B cell (primary cell): Measurements from ENCODE around the gene CH25H. TPM values are rescaled to one million over a fixed set of nuclear protein-coding genes. Genes with fewer than 3 reads are reported as not detected.

Source experiments
- ATAC-seq: fragments of 200-7000 bp; cut with Tn5 transposase; one replicate; pipeline ENCODE4 v1.10.0; 2021; ENCODE audit warnings: low read depth, mild to moderate bottlenecking, moderate number of reproducible peaks, moderate library complexity
- CTCF ChIA-PET: fragments of 350-600 bp; sonication (Branson Sonifier 250); formaldehyde crosslinking; loops from one replicate; lab custom pipeline; 2021; ENCODE audit warnings: antibody characterized with exemption, inconsistent platforms; lab: Charles Lee
- POLR2A ChIA-PET: fragments of 350-600 bp; sonication (Branson Sonifier 250); formaldehyde crosslinking; loops from one replicate; lab custom pipeline; 2021; ENCODE audit warnings: antibody characterized with exemption; lab: Charles Lee
- DNase-seq: peaks from one replicate; pipeline ENCODE4 v3.0.0; 2013
- H2AFZ ChIP-seq: 2 replicates; pipeline ENCODE4 v1.6.1; 2012; ENCODE audit warnings: mild to moderate bottlenecking, low read depth, low read length; ENCODE audit not compliant: insufficient read depth, poor library complexity, severe bottlenecking
- H3K27ac ChIP-seq, 2 donors: 1 replicate in 1 of 2; 2 replicates in 1 of 2; pipeline ENCODE4 v1.5.1; 2012 to 2013; ENCODE audit warnings: low read length in 2 of 2, mild to moderate bottlenecking in 2 of 2, moderate library complexity in 1 of 2
- H3K27me3 ChIP-seq, 4 experiments: fragments of 200-600 bp in 1 of 4; sonication (generic) in 1 of 4; replicated peaks in 1 of 4; 1 replicate in 2 of 4; 2 replicates in 2 of 4; pipeline versions ENCODE4 v1.6.1 to v1.7.0; 2013 to 2016; ENCODE audit warnings: low read length in 3 of 4, mild to moderate bottlenecking in 2 of 4, mixed read lengths in 1 of 4, moderate library complexity in 1 of 4; ENCODE audit not compliant: insufficient read depth in 4 of 4, control insufficient read depth in 3 of 4; ENCODE audit errors: control extremely low read depth in 1 of 4
- H3K36me3 ChIP-seq, 2 experiments: replicated peaks in 1 of 2; 1 replicate in 1 of 2; 2 replicates in 1 of 2; pipeline versions ENCODE4 v1.6.1 to v1.7.1; 2013; ENCODE audit warnings: low read length in 1 of 2; ENCODE audit not compliant: insufficient read depth in 2 of 2, control insufficient read depth in 1 of 2; ENCODE audit errors: control extremely low read depth in 1 of 2, extremely low read depth in 1 of 2
- H3K4me1 ChIP-seq, 2 donors: fragments of 200-600 bp in 1 of 2; sonication (generic) in 1 of 2; 1 replicate in 1 of 2; 2 replicates in 1 of 2; pipeline versions ENCODE4 v1.5.1 to v1.6.1; 2013 to 2017; ENCODE audit warnings: low read length in 2 of 2; ENCODE audit not compliant: control insufficient read depth in 2 of 2, insufficient read depth in 2 of 2
- H3K4me2 ChIP-seq: replicated peaks from 2 replicates; pipeline ENCODE3; 2012; ENCODE audit warnings: mild to moderate bottlenecking, low read depth, low read length; ENCODE audit not compliant: poor library complexity, severe bottlenecking
- H3K4me3 ChIP-seq, 5 experiments: fragments of 200-600 bp in 1 of 5; sonication (generic) in 1 of 5; 1 replicate in 3 of 5; 2 replicates in 2 of 5; pipeline versions ENCODE4 v1.5.1 to v1.7.0; 2011 to 2016; ENCODE audit warnings: low read length in 4 of 5, mild to moderate bottlenecking in 4 of 5, low read depth in 2 of 5, control low read depth in 1 of 5, moderate library complexity in 1 of 5; ENCODE audit not compliant: insufficient read depth in 1 of 5; ENCODE audit errors: control extremely low read depth in 1 of 5, extremely low read depth in 1 of 5
- H3K79me2 ChIP-seq: fragments of 200-600 bp; sonication (generic); one replicate; pipeline ENCODE4 v1.6.0; 2016; ENCODE audit warnings: low read length; ENCODE audit not compliant: control insufficient read depth, insufficient read depth
- H3K9ac ChIP-seq: fragments of 200-600 bp; sonication (generic); 2 replicates; pipeline ENCODE4 v1.6.1; 2017; ENCODE audit warnings: mild to moderate bottlenecking, low read length, moderate library complexity
- H3K9me3 ChIP-seq, 3 donors: one replicate each; pipeline versions ENCODE4 v1.6.1 to v1.7.1; 2013; ENCODE audit warnings: low read length in 2 of 3; ENCODE audit not compliant: control insufficient read depth in 2 of 3, insufficient read depth in 1 of 3; ENCODE audit errors: control extremely low read depth in 1 of 3
- H4K20me1 ChIP-seq: 2 replicates; pipeline ENCODE4 v1.6.0; 2012; ENCODE audit warnings: mild to moderate bottlenecking, low read length; ENCODE audit not compliant: insufficient read depth, control insufficient read depth, poor library complexity, severe bottlenecking
- H3K27ac Mint-ChIP-seq: one replicate; pipeline ENCODE4 v1.8.0; 2021; ENCODE audit warnings: mixed read lengths
- H3K27me3 Mint-ChIP-seq: one replicate; pipeline ENCODE4 v1.8.0; 2021; ENCODE audit warnings: mixed read lengths
- H3K4me1 Mint-ChIP-seq: one replicate; pipeline ENCODE4 v1.8.0; 2021; ENCODE audit warnings: mixed read lengths
- H3K4me3 Mint-ChIP-seq: one replicate; pipeline ENCODE4 v1.8.0; 2021; ENCODE audit warnings: mixed read lengths
- H3K9me3 Mint-ChIP-seq: one replicate; pipeline ENCODE4 v1.8.0; 2022; ENCODE audit warnings: mixed read lengths; ENCODE audit not compliant: insufficient read depth
- CTCF ChIP-seq: fragments of 200-600 bp; IDR thresholded peaks from one replicate; pipeline ENCODE4 v1.8.0; 2022; ENCODE audit warnings: antibody characterized with exemption, mild to moderate bottlenecking
- EZH2 ChIP-seq: IDR thresholded peaks from 2 replicates; pipeline ENCODE4 v1.6.1; 2012; ENCODE audit warnings: borderline replicate concordance, low read depth, mild to moderate bottlenecking, moderate library complexity, low read length; ENCODE audit not compliant: insufficient read depth, poor library complexity, severe bottlenecking
- WGBS: methylation state at CpG from one replicate; pipeline ENCODE4 v1.1.5; 2013; ENCODE audit warnings: missing lambda C conversion rate; ENCODE audit not compliant: insufficient coverage; 5-methylcytosine and 5-hydroxymethylcytosine counted together
- intact Hi-C: fragments of 100-400 bp; cut with micrococcal nuclease; formaldehyde crosslinking; loops from one replicate; pipeline ENCODE4 v1.10.0; 2022
- polyA plus RNA-seq: library from polyadenylated mRNA; depleted of rRNA; stranded (reverse); fragments of >200 nt; gene quantifications from 2 replicates; pipeline ENCODE4 v1.2.3, GENCODE V29; 2012
- total RNA-seq, 2 donors: library from RNA; stranded (reverse); fragments of 120-200 nt in 1 of 2; gene quantifications; 1 replicate in 1 of 2; 2 replicates in 1 of 2; pipeline versions ENCODE4 v1.2.3 to v1.2.4, GENCODE V29; 2013 to 2022

CH25H gene
- total and polyA plus RNA-seq, 2 donors (not counting 1 experiment from before 2014, with no cell fraction given): not detected

- ATAC-seq: peak; percentile 44
- peak overlapping the region; percentile 90 for H3K4me3 Mint-ChIP-seq
- H2AFZ ChIP-seq: peak overlapping the region; percentile 75
- intact Hi-C loops: no loop called here
- TF ChIP-seq CTCF: no peak
- TF ChIP-seq EZH2: peak; percentile 7
- H3K4me1 ChIP-seq: peaks cover 32 to 34% of the 10 kb centered on the region in 2 donors
- H3K9ac ChIP-seq: peak overlapping the region; percentile 66
- H3K9me3 ChIP-seq: peaks cover 0 to 7% (median 0%) of the 10 kb centered on the region in 3 donors
- H3K27ac Mint-ChIP-seq: peak overlapping the region; percentile 7
- H3K27me3 Mint-ChIP-seq: peaks cover 48% of the 10 kb centered on the region
- H3K4me3 ChIP-seq: peak overlapping the region; percentile 25 to 85 (median 62)
- H3K27me3 ChIP-seq: peaks cover 0 to 62% (median 43%) of the 10 kb centered on the region in 4 experiments
- H3K9me3 Mint-ChIP-seq: no peaks in the 10 kb centered on the region
- ChIA-PET POLR2A (no interaction called here), CTCF (interaction anchor here (0.7 to 6.4 kb wide), 12 partner anchors 8 to 817 kb away, joined by 3 to 67 read pairs (median 4); partner anchors contain the start of gene FAS)
- no peaks in the 10 kb centered on the region for H4K20me1 ChIP-seq
- WGBS: 8% methylated on average over 42 of the region's 42 CpGs
- H3K27ac ChIP-seq: no peak overlapping the region
- no peaks in the 10 kb centered on the region for H3K79me2 ChIP-seq
- no peak for DNase-seq
- H3K36me3 ChIP-seq: no peaks in the 10 kb centered on the region
- peaks cover 30% of the 10 kb centered on the region for H3K4me1 Mint-ChIP-seq
- peak overlapping the region; percentile 89 for H3K4me2 ChIP-seq
These were observed 526 bp downstream of the CH25H start for GRCh38 chr10:89206402-89207180.

- 38% methylated on average over 3 of the region's 6 CpGs for WGBS
- H3K4me1 Mint-ChIP-seq: peaks cover 26% of the 10 kb centered on the region
- ChIA-PET CTCF (interaction anchor here (0.8 to 3.6 kb wide), 4 partner anchors 10 to 369 kb away, joined by 3 to 18 read pairs (median 8); no protein-coding TSS in a partner anchor), POLR2A (no interaction called here)
- no peaks in the 10 kb centered on the region for H3K9me3 Mint-ChIP-seq
- intact Hi-C loops: no loop called here
- H3K4me3 Mint-ChIP-seq: no peak overlapping the region
- no peaks in the 10 kb centered on the region for H4K20me1 ChIP-seq
- TF ChIP-seq CTCF (no peak), EZH2 (no peak)
- H3K4me1 ChIP-seq: peaks cover 29% of the 10 kb centered on the region in 2 donors
- no peaks in the 10 kb centered on the region for H3K79me2 ChIP-seq
- H3K9me3 ChIP-seq: peaks cover 0 to 7% (median 0%) of the 10 kb centered on the region in 3 donors
- no peak for ATAC-seq
- H2AFZ ChIP-seq: no peak overlapping the region
- no peaks in the 10 kb centered on the region for H3K36me3 ChIP-seq
- peaks cover 0 to 50% (median 30%) of the 10 kb centered on the region in 4 experiments for H3K27me3 ChIP-seq
- no peak overlapping the region for H3K27ac Mint-ChIP-seq
- no peak overlapping the region for H3K4me2 ChIP-seq
- H3K4me3 ChIP-seq: no peak overlapping the region
- H3K9ac ChIP-seq: no peak overlapping the region
- no peak for DNase-seq
- H3K27ac ChIP-seq: no peak overlapping the region
- H3K27me3 Mint-ChIP-seq: peaks cover 42% of the 10 kb centered on the region
These were observed 2.4 kb downstream of the CH25H start for GRCh38 chr10:89204621-89205185.
